HCT116 (cell line): ENCODE measurements around the gene MYBPC2.

Source experiments
- CEBPB ChIP-seq: IDR thresholded peaks from 2 replicates; pipeline ENCODE4 v1.6.1; 2012; ENCODE audit warnings: low read depth
- EGR1 ChIP-seq: IDR thresholded peaks from 2 replicates; pipeline ENCODE4 v1.6.1; 2012; ENCODE audit warnings: low read depth
- EZH2 ChIP-seq: fragments of 200-600 bp; sonication (generic); IDR thresholded peaks from 2 replicates; pipeline ENCODE4 v1.6.1; 2017; ENCODE audit warnings: antibody characterized with exemption, mixed run types
- EZH2phosphoT487 ChIP-seq: fragments of 200-600 bp; IDR thresholded peaks from 2 replicates; pipeline ENCODE4 v1.6.1; 2018; ENCODE audit warnings: antibody characterized with exemption, borderline replicate concordance
- POLR2A ChIP-seq: IDR thresholded peaks from 2 replicates; pipeline ENCODE4 v1.7.0; 2011; ENCODE audit warnings: borderline replicate concordance; ENCODE audit not compliant: insufficient read depth, insufficient read length; ENCODE audit errors: extremely low read depth
- POLR2AphosphoS5 ChIP-seq: IDR thresholded peaks from 2 replicates; pipeline ENCODE4 v1.6.1; 2011; ENCODE audit warnings: mild to moderate bottlenecking, low read depth, low read length, moderate library complexity
- TF ChIP-seq, protein P1 (sequence below): IDR thresholded peaks from 2 replicates; pipeline ENCODE4 v1.6.1; 2012; ENCODE audit warnings: low read depth
- TF ChIP-seq, protein P2 (sequence below), 3 experiments: fragments of 200-600 bp in 1 of 3; sonication (generic) in 1 of 3; IDR thresholded peaks in 2 of 3; conservative IDR thresholded peaks in 1 of 3; 2 replicates each; pipeline ENCODE4 v1.5.1; 2012 to 2017; ENCODE audit warnings: low read depth in 2 of 3, low read length in 2 of 3, antibody characterized with exemption in 1 of 3, borderline replicate concordance in 1 of 3, control low read depth in 1 of 3, mild to moderate bottlenecking in 1 of 3, mixed read lengths in 1 of 3, mixed run types in 1 of 3, moderate library complexity in 1 of 3; ENCODE audit not compliant: insufficient read depth in 1 of 3
- TF ChIP-seq, protein P3 (sequence below): IDR thresholded peaks from 2 replicates; pipeline ENCODE4 v1.6.1; 2012
- TF ChIP-seq, protein P4 (sequence below): IDR thresholded peaks from 2 replicates; pipeline ENCODE4 v1.6.1; 2011; ENCODE audit warnings: mild to moderate bottlenecking, low read length, moderate library complexity; ENCODE audit not compliant: insufficient replicate concordance; ENCODE audit errors: extremely low read depth

DNA sequence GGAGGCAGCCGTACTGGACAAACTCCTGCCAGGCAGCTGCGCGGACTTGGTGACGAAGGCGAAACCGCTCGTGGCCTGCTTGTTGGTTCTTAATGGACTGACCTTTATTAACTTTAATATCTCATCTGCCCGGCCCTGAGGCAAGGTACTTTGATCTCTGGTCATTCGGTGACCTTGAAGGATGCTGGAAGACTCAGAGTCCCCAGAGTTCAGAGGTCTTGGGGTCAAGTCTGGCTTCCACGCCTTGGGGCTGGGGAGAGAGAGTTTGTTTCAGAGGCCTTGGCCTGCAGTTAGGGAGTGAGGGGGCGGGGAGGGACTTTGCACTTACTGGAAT is 34.0 kb downstream of the MYBPC2 start:
- TF ChIP-seq EZH2 (no peak), POLR2A (no peak), POLR2AphosphoS5 (no peak), CEBPB (no peak), EGR1 (no peak), EZH2phosphoT487 (no peak)
- TF ChIP-seq, protein P1, sequence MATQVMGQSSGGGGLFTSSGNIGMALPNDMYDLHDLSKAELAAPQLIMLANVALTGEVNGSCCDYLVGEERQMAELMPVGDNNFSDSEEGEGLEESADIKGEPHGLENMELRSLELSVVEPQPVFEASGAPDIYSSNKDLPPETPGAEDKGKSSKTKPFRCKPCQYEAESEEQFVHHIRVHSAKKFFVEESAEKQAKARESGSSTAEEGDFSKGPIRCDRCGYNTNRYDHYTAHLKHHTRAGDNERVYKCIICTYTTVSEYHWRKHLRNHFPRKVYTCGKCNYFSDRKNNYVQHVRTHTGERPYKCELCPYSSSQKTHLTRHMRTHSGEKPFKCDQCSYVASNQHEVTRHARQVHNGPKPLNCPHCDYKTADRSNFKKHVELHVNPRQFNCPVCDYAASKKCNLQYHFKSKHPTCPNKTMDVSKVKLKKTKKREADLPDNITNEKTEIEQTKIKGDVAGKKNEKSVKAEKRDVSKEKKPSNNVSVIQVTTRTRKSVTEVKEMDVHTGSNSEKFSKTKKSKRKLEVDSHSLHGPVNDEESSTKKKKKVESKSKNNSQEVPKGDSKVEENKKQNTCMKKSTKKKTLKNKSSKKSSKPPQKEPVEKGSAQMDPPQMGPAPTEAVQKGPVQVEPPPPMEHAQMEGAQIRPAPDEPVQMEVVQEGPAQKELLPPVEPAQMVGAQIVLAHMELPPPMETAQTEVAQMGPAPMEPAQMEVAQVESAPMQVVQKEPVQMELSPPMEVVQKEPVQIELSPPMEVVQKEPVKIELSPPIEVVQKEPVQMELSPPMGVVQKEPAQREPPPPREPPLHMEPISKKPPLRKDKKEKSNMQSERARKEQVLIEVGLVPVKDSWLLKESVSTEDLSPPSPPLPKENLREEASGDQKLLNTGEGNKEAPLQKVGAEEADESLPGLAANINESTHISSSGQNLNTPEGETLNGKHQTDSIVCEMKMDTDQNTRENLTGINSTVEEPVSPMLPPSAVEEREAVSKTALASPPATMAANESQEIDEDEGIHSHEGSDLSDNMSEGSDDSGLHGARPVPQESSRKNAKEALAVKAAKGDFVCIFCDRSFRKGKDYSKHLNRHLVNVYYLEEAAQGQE: no peak
- TF ChIP-seq, protein P2, sequence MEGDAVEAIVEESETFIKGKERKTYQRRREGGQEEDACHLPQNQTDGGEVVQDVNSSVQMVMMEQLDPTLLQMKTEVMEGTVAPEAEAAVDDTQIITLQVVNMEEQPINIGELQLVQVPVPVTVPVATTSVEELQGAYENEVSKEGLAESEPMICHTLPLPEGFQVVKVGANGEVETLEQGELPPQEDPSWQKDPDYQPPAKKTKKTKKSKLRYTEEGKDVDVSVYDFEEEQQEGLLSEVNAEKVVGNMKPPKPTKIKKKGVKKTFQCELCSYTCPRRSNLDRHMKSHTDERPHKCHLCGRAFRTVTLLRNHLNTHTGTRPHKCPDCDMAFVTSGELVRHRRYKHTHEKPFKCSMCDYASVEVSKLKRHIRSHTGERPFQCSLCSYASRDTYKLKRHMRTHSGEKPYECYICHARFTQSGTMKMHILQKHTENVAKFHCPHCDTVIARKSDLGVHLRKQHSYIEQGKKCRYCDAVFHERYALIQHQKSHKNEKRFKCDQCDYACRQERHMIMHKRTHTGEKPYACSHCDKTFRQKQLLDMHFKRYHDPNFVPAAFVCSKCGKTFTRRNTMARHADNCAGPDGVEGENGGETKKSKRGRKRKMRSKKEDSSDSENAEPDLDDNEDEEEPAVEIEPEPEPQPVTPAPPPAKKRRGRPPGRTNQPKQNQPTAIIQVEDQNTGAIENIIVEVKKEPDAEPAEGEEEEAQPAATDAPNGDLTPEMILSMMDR (IDR thresholded peaks at IDR 0.05 in 2 of 3, conservative IDR thresholded peaks at IDR 0.05 in 1 of 3; ENCODE audit: borderline replicate concordance in 1 of 3, insufficient read depth in 1 of 3, low read depth in 2 of 3, low read length in 2 of 3): no peak
- TF ChIP-seq, protein P3, sequence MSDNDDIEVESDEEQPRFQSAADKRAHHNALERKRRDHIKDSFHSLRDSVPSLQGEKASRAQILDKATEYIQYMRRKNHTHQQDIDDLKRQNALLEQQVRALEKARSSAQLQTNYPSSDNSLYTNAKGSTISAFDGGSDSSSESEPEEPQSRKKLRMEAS: no peak
- TF ChIP-seq, protein P4, sequence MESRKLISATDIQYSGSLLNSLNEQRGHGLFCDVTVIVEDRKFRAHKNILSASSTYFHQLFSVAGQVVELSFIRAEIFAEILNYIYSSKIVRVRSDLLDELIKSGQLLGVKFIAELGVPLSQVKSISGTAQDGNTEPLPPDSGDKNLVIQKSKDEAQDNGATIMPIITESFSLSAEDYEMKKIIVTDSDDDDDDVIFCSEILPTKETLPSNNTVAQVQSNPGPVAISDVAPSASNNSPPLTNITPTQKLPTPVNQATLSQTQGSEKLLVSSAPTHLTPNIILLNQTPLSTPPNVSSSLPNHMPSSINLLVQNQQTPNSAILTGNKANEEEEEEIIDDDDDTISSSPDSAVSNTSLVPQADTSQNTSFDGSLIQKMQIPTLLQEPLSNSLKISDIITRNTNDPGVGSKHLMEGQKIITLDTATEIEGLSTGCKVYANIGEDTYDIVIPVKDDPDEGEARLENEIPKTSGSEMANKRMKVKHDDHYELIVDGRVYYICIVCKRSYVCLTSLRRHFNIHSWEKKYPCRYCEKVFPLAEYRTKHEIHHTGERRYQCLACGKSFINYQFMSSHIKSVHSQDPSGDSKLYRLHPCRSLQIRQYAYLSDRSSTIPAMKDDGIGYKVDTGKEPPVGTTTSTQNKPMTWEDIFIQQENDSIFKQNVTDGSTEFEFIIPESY: no peak
